Mucosa of descending colon (tissue), 3 donors: Measurements from ENCODE around the gene YBX3. TPM values are rescaled to one million over a fixed set of nuclear protein-coding genes. Genes with fewer than 3 reads are reported as not detected.

Experiments
- ATAC-seq: fragments of 200-7000 bp; cut with Tn5 transposase; one replicate; pipeline ENCODE4 v1.9.1; 2020; ENCODE audit warnings: mild to moderate bottlenecking, moderate library complexity
- DNase-seq, 3 donors: peaks; one replicate each; pipeline ENCODE4 v3.0.0-alpha.2; 2020
- H3K36me3 ChIP-seq: fragments of 200-600 bp; one replicate; pipeline ENCODE4 v1.8.0; 2021; ENCODE audit warnings: low read depth, mild to moderate bottlenecking
- H3K4me1 ChIP-seq: fragments of 200-600 bp; one replicate; pipeline ENCODE4 v1.8.0; 2021; ENCODE audit warnings: low read depth, mild to moderate bottlenecking
- H3K4me3 ChIP-seq: fragments of 200-600 bp; one replicate; pipeline ENCODE4 v1.8.0; 2021; ENCODE audit warnings: mild to moderate bottlenecking
- H3K9me3 ChIP-seq: fragments of 200-600 bp; one replicate; pipeline ENCODE4 v1.8.0; 2021; ENCODE audit warnings: mild to moderate bottlenecking
- CTCF ChIP-seq: fragments of 200-600 bp; IDR thresholded peaks from one replicate; pipeline ENCODE4 v1.8.0; 2022; ENCODE audit warnings: antibody characterized with exemption, mild to moderate bottlenecking
- intact Hi-C, 2 donors: fragments of 100-400 bp; cut with DNase I in 1 of 2; cut with micrococcal nuclease in 1 of 2; formaldehyde crosslinking; loops; one replicate each; pipeline versions ENCODE4 v1.11.0 to v1.11.1; 2022; cut with DNase I, micrococcal nuclease
- total RNA-seq, 3 donors: library from RNA; stranded (reverse); fragmentation: NEBNext Ultra II Directional in 2 of 3; extraction: Animal tissue kit (Norgen Biotek cat#: 25700) in 2 of 3; gene quantifications; one replicate each; pipeline versions ENCODE4 v1.2.1 to v1.2.4, GENCODE V29; 2021 to 2023
- donor health status: DM: no; HTN: no; CAD: no; lungs with moderate emphysema.
- donor health status: DM: no; HTN: no; CAD: no.
- donor health status: DM: no; HTN: yes; CAD: no.

Gene YBX3
- total RNA-seq, 3 donors from 2014 or later, result 120 to 373 (median 193) TPM

GRCh38 chr12:10717410-10717809 lies 5.7 kb downstream of the YBX3 start:
- no peaks in the 10 kb centered on the region for H3K36me3 ChIP-seq
- no peak for TF ChIP-seq CTCF
- no peak overlapping the region for H3K4me3 ChIP-seq
- H3K4me1 ChIP-seq, result peaks cover 39% of the 10 kb centered on the region
- no peaks in the 10 kb centered on the region for H3K9me3 ChIP-seq
- DNase-seq, result no peak
- intact Hi-C loops, result no loop called here
- ATAC-seq, result no peak

GRCh38 chr12:10716704-10717315 lies 6.3 kb downstream of the YBX3 start:
- Histone ChIP-seq H3K9me3 (no peaks in the 10 kb centered on the region), H3K4me1 (peaks cover 39% of the 10 kb centered on the region), H3K4me3 (no peak overlapping the region), H3K36me3 (no peaks in the 10 kb centered on the region)
- ATAC-seq, result peak; percentile 93
- peak; percentile 73 to 81 (median 74) for DNase-seq
- intact Hi-C loops, result no loop called here
- no peak for TF ChIP-seq CTCF

GRCh38 chr12:10716277-10716676 lies 6.8 kb downstream of the YBX3 start:
- peaks cover 36% of the 10 kb centered on the region for H3K4me1 ChIP-seq
- no peaks in the 10 kb centered on the region for H3K9me3 ChIP-seq
- intact Hi-C loops, result no loop called here
- no peak for TF ChIP-seq CTCF
- no peak for DNase-seq
- H3K36me3 ChIP-seq, result no peaks in the 10 kb centered on the region
- ATAC-seq, result no peak
- H3K4me3 ChIP-seq, result no peak overlapping the region

- ATAC-seq (no peak), DNase-seq (no peak)
- no peaks in the 10 kb centered on the region for H3K36me3 ChIP-seq
- H3K9me3 ChIP-seq, result no peaks in the 10 kb centered on the region
- H3K4me3 ChIP-seq, result no peak overlapping the region
- no peak for TF ChIP-seq CTCF
- intact Hi-C loops, result no loop called here
- peaks cover 28% of the 10 kb centered on the region for H3K4me1 ChIP-seq
Measured at GRCh38 chr12:10715491-10715890, 7.6 kb downstream of the YBX3 start.

- Histone ChIP-seq H3K9me3 (no peaks in the 10 kb centered on the region), H3K36me3 (no peaks in the 10 kb centered on the region), H3K4me1 (no peaks in the 10 kb centered on the region), H3K4me3 (no peak overlapping the region)
- intact Hi-C loops, result no loop called here
- DNase-seq (peak in 1 of 3 donors; percentile 24), ATAC-seq (no peak)
- TF ChIP-seq CTCF, result no peak
Measured at GRCh38 chr12:10709808-10710207, 13.3 kb downstream of the YBX3 start.

GRCh38 chr12:10708862-10709261 lies 14.3 kb downstream of the YBX3 start:
- Histone ChIP-seq H3K4me1 (no peaks in the 10 kb centered on the region), H3K36me3 (no peaks in the 10 kb centered on the region), H3K4me3 (no peak overlapping the region), H3K9me3 (no peaks in the 10 kb centered on the region)
- TF ChIP-seq CTCF, result no peak
- intact Hi-C loops, result no loop called here
- ATAC-seq (no peak), DNase-seq (no peak)
